Panc1 (cell line): ENCODE results near the gene GJC2.

Experiments
- CTCF ChIP-seq: fragments of 450-650 bp; IDR thresholded peaks from 2 replicates; pipeline ENCODE4 v1.5.1; 2017; ENCODE audit warnings: mild to moderate bottlenecking
- POLR2AphosphoS5 ChIP-seq: IDR thresholded peaks from 2 replicates; pipeline ENCODE4 v1.6.1; 2012; ENCODE audit warnings: mild to moderate bottlenecking, low read depth, low read length, moderate library complexity
- SIN3A ChIP-seq: IDR thresholded peaks from 2 replicates; pipeline ENCODE4 v1.6.1; 2012; ENCODE audit warnings: low read depth, mild to moderate bottlenecking, low read length, moderate library complexity, borderline replicate concordance; ENCODE audit not compliant: insufficient read depth
- TCF7L2 ChIP-seq: IDR thresholded peaks from 2 replicates; pipeline ENCODE4 v1.6.1; 2011; ENCODE audit warnings: mild to moderate bottlenecking, low read depth, low read length, inconsistent platforms
- TF ChIP-seq, protein P1 (sequence below), 2 experiments: IDR thresholded peaks; 2 replicates each; pipeline ENCODE4 v1.6.1; 2011 to 2012; ENCODE audit warnings: low read depth in 2 of 2, control low read depth in 1 of 2, low read length in 1 of 2, mild to moderate bottlenecking in 1 of 2, moderate library complexity in 1 of 2; ENCODE audit not compliant: insufficient read depth in 1 of 2

DNA sequence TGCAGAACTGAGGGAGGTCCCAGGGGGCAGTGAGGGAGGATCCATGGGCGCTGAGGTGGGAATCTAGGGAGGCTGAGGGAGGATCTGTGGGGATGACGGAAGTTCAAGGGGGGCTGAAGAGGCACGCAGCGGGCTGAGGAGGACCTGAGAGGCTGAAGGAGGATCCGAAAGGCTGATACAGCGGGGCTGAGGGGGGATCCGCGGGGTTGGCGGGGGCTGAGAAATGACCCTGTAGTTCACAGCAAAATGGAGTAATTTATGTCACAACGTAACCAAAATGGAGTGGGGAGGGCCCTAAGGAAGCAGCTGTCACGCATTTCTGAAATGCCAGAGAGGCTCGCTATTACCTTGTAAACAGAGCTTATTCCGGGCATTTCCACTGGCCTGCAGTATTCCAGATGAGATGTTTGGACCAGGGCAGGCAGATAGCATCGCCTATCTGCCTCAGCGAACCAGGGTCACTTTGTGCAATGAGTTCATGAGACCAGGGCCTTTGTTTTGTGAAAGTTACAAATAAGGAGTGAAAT, 39.7 kb upstream of the GJC2 start:
- no peak for TF ChIP-seq CTCF
- no peak for TF ChIP-seq SIN3A
- no peak for TF ChIP-seq POLR2AphosphoS5
- no peak for TF ChIP-seq TCF7L2
- TF ChIP-seq, protein P1, sequence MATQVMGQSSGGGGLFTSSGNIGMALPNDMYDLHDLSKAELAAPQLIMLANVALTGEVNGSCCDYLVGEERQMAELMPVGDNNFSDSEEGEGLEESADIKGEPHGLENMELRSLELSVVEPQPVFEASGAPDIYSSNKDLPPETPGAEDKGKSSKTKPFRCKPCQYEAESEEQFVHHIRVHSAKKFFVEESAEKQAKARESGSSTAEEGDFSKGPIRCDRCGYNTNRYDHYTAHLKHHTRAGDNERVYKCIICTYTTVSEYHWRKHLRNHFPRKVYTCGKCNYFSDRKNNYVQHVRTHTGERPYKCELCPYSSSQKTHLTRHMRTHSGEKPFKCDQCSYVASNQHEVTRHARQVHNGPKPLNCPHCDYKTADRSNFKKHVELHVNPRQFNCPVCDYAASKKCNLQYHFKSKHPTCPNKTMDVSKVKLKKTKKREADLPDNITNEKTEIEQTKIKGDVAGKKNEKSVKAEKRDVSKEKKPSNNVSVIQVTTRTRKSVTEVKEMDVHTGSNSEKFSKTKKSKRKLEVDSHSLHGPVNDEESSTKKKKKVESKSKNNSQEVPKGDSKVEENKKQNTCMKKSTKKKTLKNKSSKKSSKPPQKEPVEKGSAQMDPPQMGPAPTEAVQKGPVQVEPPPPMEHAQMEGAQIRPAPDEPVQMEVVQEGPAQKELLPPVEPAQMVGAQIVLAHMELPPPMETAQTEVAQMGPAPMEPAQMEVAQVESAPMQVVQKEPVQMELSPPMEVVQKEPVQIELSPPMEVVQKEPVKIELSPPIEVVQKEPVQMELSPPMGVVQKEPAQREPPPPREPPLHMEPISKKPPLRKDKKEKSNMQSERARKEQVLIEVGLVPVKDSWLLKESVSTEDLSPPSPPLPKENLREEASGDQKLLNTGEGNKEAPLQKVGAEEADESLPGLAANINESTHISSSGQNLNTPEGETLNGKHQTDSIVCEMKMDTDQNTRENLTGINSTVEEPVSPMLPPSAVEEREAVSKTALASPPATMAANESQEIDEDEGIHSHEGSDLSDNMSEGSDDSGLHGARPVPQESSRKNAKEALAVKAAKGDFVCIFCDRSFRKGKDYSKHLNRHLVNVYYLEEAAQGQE (IDR thresholded peaks at IDR 0.05; ENCODE audit: insufficient read depth in 1 of 2, low read depth in 2 of 2, low read length in 1 of 2): no peak
